ENCODE results near the gene HIPK3. TPM values are rescaled to one million over a fixed set of nuclear protein-coding genes. Genes with fewer than 3 reads are reported as not detected.

HIPK3 gene
- polyA plus RNA-seq, 1 donor (not counting 4 experiments of a cell fraction or from before 2014, with no cell fraction given) = 37.3 TPM

- DNase-seq (ENCODE audit: low read depth, low spot score) (no peak), FAIRE-seq (no peak)
- H3K27ac ChIP-seq (ENCODE audit: control insufficient read depth, insufficient read depth, low read length) = no peak overlapping the region
- H3K36me3 ChIP-seq (ENCODE audit: control insufficient read depth in 2 of 2, extremely low read depth in 1 of 2, insufficient read depth in 2 of 2, low read length in 2 of 2) = no peaks in the 10 kb centered on the region
- no peaks in the 10 kb centered on the region for H3K27me3 ChIP-seq (ENCODE audit: control insufficient read depth, extremely low read depth, insufficient read depth, low read length)
- H3K4me1 ChIP-seq (ENCODE audit: control insufficient read depth, extremely low read depth, insufficient read depth, low read length) = no peaks in the 10 kb centered on the region
- no peaks in the 10 kb centered on the region for H3K9me1 ChIP-seq (ENCODE audit: control insufficient read depth, extremely low read depth, insufficient read depth, low read length)
- H3K79me2 ChIP-seq (ENCODE audit: control insufficient read depth, insufficient read depth, low read length) = no peaks in the 10 kb centered on the region
- no peak overlapping the region for H3K4me3 ChIP-seq (ENCODE audit: control insufficient read depth in 2 of 3, extremely low read depth in 1 of 3, insufficient read depth in 2 of 3, low read depth in 1 of 3, low read length in 3 of 3)
- no peak overlapping the region for H2AFZ ChIP-seq (ENCODE audit: control insufficient read depth, low read length)
- H3K9me3 ChIP-seq (ENCODE audit: control insufficient read depth, low read depth, low read length) = no peaks in the 10 kb centered on the region
- TF ChIP-seq EZH2 (IDR thresholded peaks at IDR 0.05; ENCODE audit: low read length) = no peak
- TF ChIP-seq, protein P1, sequence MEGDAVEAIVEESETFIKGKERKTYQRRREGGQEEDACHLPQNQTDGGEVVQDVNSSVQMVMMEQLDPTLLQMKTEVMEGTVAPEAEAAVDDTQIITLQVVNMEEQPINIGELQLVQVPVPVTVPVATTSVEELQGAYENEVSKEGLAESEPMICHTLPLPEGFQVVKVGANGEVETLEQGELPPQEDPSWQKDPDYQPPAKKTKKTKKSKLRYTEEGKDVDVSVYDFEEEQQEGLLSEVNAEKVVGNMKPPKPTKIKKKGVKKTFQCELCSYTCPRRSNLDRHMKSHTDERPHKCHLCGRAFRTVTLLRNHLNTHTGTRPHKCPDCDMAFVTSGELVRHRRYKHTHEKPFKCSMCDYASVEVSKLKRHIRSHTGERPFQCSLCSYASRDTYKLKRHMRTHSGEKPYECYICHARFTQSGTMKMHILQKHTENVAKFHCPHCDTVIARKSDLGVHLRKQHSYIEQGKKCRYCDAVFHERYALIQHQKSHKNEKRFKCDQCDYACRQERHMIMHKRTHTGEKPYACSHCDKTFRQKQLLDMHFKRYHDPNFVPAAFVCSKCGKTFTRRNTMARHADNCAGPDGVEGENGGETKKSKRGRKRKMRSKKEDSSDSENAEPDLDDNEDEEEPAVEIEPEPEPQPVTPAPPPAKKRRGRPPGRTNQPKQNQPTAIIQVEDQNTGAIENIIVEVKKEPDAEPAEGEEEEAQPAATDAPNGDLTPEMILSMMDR (optimal IDR thresholded peaks at IDR 0.05 in 1 of 3, IDR thresholded peaks at IDR 0.05 in 1 of 3, conservative IDR thresholded peaks at IDR 0.05 in 1 of 3; ENCODE audit: extremely low read depth in 1 of 3, insufficient read depth in 2 of 3, low read length in 3 of 3) = no peak
- H4K20me1 ChIP-seq (ENCODE audit: control insufficient read depth, extremely low read depth, insufficient read depth, low read length) = no peaks in the 10 kb centered on the region
- dilution Hi-C loops (cut with MboI; ENCODE audit: extremely low pct_ligation_motif_present, low sequenced_read_pairs) = no loop called here
- H3K4me2 ChIP-seq (ENCODE audit: control insufficient read depth, extremely low read depth, insufficient read depth, low read depth, low read length) = no peak overlapping the region
- no peak overlapping the region for H3K9ac ChIP-seq (ENCODE audit: control insufficient read depth, extremely low read depth, insufficient read depth, low read length)
Measured at GRCh38 chr11:33402066-33402465, 144.9 kb downstream of the HIPK3 start.

DNA sequence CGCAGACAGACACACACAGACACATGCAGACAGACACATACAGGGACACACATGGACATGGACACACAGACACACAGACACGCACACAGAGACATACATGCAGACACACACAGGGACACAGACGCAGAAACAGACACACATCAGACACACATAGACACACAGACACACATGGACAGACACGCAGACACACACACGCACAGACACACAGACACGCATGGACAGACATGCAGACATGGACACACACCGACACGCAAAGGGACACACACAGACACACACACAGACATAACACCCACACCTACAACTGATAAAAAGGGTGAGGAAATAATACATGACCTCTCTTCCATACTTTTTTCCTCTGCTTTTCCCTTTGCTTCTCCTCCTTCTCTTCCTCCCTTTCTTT, 146.2 kb downstream of the HIPK3 start:
- Histone ChIP-seq H3K9me3 (ENCODE audit: control insufficient read depth, low read depth, low read length) (no peaks in the 10 kb centered on the region), H3K4me3 (ENCODE audit: control insufficient read depth in 2 of 3, extremely low read depth in 1 of 3, insufficient read depth in 2 of 3, low read depth in 1 of 3, low read length in 3 of 3) (no peak overlapping the region), H4K20me1 (ENCODE audit: control insufficient read depth, extremely low read depth, insufficient read depth, low read length) (no peaks in the 10 kb centered on the region), H3K27me3 (ENCODE audit: control insufficient read depth, extremely low read depth, insufficient read depth, low read length) (no peaks in the 10 kb centered on the region), H3K79me2 (ENCODE audit: control insufficient read depth, insufficient read depth, low read length) (no peaks in the 10 kb centered on the region), H3K4me1 (ENCODE audit: control insufficient read depth, extremely low read depth, insufficient read depth, low read length) (no peaks in the 10 kb centered on the region), H3K9ac (ENCODE audit: control insufficient read depth, extremely low read depth, insufficient read depth, low read length) (no peak overlapping the region), H3K9me1 (ENCODE audit: control insufficient read depth, extremely low read depth, insufficient read depth, low read length) (no peaks in the 10 kb centered on the region), H3K36me3 (ENCODE audit: control insufficient read depth in 2 of 2, extremely low read depth in 1 of 2, insufficient read depth in 2 of 2, low read length in 2 of 2) (no peaks in the 10 kb centered on the region), H3K4me2 (ENCODE audit: control insufficient read depth, extremely low read depth, insufficient read depth, low read depth, low read length) (no peak overlapping the region), H3K27ac (ENCODE audit: control insufficient read depth, insufficient read depth, low read length) (no peak overlapping the region), H2AFZ (ENCODE audit: control insufficient read depth, low read length) (no peak overlapping the region)
- TF ChIP-seq, protein P1 (optimal IDR thresholded peaks at IDR 0.05 in 1 of 3, IDR thresholded peaks at IDR 0.05 in 1 of 3, conservative IDR thresholded peaks at IDR 0.05 in 1 of 3; ENCODE audit: extremely low read depth in 1 of 3, insufficient read depth in 2 of 3, low read length in 3 of 3) = no peak
- no peak for DNase-seq (ENCODE audit: low read depth, low spot score)
- dilution Hi-C loops (cut with MboI; ENCODE audit: extremely low pct_ligation_motif_present, low sequenced_read_pairs) = no loop called here
- no peak for FAIRE-seq

Data from keratinocyte (primary cell).